ENCODE data around the gene EPB41L3.

The EPB41L3 gene

DNA sequence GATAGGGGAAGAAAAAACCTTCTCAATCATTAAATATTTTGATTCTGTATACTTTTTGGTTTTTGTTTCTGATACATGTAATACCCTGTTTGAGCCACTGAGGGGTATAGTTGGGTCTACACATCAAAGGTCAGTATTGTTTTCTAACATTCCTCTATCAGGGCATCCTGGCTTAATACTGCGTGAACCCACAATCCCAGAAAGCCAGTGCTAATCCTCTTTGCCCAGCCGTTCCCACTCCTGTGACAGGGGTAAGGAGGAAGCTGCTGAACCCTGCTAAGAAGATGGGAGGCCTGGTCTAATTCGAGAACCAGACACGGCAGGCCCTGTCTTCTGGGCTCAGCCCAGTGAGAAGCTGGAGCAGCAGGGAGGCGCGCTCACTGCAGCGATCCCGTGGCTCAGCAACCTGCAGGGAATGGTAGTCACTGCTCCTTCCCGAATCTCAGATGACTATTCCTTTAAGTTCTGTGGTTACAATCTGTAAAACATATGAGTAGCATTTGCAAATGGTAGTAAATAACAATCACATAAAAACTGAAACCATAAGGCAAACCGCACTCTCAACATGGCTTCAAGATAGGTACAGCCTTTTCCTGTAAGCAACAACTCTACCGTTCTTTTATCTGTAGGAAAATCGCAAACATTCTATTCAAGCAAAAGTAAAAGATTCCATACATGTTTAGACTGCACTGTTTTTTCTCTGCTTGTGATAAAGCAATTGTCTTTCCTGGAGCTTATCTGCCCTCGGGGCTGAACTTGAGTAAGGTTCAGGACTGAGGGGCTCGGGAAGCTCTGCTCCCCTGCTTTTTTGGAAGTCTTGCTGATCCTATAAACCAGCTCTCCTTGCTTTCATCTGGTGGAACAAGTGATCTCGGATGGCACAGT lies 87.0 kb downstream of the EPB41L3 start:
- in situ Hi-C loops (cut with MboI; ENCODE audit: low sequenced_read_pairs), result no loop called here

DNA sequence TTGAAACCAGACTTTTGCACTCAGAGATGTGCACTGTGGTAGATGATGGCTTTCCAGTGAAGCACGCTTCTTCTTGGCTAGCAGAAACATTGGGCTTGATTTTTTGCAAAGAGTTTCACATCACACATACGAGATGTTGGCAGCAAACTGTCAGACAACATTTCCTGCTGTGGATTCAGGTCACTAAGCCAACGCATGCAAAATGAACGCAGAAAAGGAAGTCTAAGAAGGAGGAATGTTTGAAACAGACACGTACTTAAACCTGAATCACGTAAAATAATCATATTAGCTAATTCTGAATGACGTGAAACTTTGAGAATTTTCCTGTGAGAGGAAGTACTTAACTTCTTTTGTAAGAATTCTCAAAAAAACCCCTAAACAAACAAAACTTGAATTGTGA lies 88.1 kb downstream of the EPB41L3 start:
- in situ Hi-C loops (cut with MboI; ENCODE audit: low sequenced_read_pairs), result no loop called here

DNA sequence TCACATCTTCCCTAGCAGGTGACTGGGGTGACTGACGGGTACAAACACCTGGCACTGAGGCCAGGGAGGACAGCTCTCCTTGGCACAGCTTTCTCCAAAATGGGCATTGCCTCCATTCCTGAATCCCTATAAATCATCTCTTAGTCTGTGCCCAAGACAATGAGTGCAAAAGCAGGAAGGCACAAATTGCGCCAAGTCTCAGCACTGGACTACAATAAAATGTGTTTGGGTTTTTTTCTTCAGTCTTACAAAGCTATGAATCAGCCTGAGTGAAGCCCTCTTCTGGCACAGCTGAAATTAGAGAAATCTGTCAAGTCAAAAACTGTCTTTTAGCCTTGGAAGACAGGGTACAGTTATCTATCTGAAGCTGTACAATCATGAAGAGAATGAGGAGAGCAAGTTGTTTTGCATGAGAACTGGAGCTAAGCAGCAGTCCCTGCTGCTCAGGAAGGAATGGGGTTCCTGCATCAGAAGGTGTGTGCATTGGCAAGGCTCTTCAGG lies 90.8 kb downstream of the EPB41L3 start:
- in situ Hi-C loops (cut with MboI; ENCODE audit: low sequenced_read_pairs), result no loop called here

DNA sequence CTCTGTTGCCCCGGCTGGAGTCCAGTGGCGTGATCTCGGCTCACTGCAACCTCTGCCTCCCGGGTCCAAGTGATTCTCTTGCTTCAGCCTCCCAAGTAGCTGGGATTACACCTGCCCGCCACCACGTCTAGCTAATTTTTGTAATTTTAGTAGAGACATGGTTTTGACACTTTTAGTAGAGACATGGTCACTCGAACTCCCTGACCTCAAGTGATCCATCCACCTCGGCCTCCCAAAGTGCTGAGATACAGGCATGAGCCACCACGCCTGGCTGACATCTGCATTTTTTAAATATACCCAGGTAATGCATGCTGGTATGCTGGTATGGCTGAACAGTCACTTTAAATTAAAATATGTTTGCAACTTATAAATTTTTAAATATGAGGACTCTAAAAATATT lies 91.9 kb downstream of the EPB41L3 start:
- in situ Hi-C loops (cut with MboI; ENCODE audit: low sequenced_read_pairs), result no loop called here

DNA sequence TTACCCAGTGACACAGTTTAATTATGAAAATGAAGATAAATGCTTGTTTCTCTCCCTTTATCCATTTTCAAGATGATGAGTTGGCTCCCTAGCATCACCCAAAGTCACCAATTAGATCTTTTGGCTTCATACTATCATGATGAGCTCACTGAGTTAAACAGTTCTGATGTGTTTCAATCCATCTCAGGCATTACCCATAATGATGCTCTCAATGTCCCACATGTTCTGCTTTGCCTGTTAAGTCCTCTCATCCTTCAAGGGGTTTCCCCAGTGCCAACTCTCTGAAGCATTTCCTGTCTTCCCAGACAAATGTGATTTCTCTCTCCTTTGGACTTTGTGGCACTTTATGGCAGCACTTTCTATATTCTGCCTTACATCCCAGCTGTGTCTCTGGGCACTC lies 92.6 kb downstream of the EPB41L3 start:
- in situ Hi-C loops (cut with MboI; ENCODE audit: low sequenced_read_pairs), result no loop called here

DNA sequence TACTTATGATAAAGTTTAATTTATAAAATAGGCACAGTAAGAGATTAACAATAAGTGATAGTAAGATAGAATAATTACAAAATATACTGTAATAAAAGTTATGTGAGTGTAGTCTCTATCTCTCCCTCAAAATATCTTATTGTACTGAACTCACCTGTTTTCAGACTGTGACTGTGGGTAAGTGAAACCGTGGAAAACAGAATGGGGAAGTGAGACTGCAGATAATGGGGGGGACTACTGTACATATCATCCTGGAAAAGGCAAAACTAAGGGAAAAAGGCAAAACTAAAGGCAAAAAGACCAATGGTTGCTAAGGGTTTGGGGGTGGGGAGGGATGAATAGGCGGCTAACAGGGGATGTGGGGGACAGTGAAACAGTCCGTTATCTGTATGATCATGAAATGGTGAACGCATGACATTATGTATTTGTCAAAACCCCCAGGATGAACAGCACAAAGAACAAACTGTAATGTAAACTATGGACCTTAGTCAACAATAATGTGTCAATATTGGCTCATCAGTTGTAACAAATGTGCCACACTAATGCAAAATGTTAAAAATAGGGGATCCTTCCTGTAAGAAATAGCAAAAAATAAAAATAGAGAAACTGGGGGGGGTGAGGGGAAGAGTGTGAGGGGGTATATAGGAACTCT lies 93.8 kb downstream of the EPB41L3 start:
- in situ Hi-C loops (cut with MboI; ENCODE audit: low sequenced_read_pairs), result no loop called here

DNA sequence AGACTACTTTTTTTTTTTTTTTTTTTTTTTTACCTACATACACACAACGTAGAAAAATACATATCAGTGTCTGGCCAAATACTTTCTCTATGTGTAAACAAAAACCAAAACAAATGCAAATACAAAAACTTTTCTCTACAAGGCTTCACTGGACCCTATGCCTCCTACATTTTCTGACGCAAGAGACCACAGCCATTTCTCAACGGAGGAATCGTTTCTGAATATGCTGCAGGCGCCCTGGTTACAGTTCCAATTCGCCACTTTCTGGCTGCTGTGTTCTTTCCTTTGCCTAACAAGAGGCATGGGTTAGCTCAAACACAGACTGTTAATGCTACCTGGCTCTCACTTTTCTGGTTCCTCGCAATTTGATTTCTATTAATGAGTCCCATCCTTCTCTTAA lies 96.4 kb downstream of the EPB41L3 start:
- in situ Hi-C loops (cut with MboI; ENCODE audit: low sequenced_read_pairs), result no loop called here

DNA sequence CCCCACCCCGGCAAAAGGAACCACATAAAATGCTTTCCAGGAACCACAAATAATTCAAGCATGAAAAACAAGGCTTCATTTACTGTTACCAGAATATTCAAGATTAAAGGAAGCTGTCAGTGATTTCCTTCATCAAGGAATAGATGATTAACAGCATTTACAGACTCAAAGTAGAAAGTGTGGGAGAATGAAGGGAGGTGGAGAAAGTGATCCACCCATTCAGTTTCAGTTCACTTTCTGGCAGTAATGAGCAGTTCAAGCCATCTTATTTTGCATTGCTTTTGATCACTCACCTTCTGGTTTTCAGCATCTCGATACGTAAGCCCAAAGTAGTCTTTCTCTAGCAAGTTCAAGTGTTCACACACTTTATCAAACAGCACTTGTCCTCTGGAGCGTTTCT lies 99.0 kb downstream of the EPB41L3 start:
- in situ Hi-C loops (cut with MboI; ENCODE audit: low sequenced_read_pairs), result no loop called here

DNA sequence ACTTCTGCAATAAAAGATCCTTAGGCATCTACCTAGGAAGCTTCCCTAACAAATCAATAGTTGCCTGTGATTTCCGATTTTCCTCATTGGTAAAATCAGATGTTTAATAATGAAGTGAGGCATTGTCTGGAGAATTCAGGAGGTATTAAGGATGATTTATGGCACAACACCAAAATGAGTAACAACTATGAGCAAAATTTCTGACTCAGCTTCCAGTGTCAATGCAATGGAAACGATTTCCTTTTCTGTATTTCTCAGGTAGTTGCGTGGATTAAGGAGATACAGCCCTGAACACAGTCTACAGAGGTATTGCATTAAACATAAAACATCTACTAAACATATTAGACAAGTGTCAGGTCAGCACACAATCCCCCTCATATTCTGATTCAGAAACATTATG lies 99.5 kb downstream of the EPB41L3 start:
- in situ Hi-C loops (cut with MboI; ENCODE audit: low sequenced_read_pairs), result no loop called here

DNA sequence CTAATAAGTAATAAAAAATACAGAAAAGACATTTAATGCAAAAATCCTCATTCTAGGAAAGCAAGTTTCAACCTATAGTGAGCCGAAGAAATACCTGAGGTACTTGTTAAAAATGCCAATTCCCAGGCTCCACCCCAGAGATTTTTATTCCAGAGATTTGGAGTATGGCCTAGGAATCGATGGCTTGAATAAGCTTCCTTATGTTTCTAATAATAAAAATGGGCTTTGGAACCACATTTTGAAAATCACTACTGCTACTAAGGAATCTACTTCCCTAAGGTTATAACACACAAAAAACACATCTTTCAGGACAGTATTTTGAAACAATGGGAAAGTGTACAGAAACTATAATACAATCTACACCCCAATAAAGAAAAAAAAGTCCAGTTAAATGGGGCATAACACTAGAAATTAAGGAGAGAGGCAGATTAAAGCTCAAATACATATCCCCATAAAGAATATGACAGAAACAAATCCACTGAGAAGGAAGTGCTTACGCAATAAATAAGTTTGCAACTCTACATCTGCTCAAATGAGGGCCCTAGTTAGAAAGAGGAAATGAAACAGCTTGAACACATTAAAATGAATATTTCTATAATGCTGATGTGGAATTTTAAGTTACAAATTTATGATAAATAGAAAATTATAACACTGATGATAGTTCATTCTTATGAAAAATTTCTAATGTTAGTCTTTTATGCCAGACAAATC lies 103.7 kb downstream of the EPB41L3 start:
- in situ Hi-C loops (cut with MboI; ENCODE audit: low sequenced_read_pairs), result no loop called here

DNA sequence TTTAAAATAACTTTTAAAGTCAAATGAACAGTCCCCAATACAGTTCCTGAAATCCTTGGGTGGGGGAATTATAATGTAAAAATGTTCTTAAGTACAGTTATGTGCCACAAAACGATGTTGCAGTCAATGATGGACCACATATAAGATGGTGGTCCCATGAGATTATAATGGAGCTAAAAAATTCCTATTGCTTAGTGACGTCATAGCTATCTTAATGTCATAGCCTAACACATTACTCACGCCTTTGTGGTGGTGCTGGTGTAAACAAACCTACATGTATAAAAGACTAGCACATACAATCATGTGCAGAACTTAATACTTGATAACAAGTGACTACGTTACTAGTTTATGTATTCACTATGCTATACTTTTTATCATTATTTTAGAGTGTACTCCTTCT lies 109.4 kb downstream of the EPB41L3 start:
- in situ Hi-C loops (cut with MboI; ENCODE audit: low sequenced_read_pairs), result no loop called here

DNA sequence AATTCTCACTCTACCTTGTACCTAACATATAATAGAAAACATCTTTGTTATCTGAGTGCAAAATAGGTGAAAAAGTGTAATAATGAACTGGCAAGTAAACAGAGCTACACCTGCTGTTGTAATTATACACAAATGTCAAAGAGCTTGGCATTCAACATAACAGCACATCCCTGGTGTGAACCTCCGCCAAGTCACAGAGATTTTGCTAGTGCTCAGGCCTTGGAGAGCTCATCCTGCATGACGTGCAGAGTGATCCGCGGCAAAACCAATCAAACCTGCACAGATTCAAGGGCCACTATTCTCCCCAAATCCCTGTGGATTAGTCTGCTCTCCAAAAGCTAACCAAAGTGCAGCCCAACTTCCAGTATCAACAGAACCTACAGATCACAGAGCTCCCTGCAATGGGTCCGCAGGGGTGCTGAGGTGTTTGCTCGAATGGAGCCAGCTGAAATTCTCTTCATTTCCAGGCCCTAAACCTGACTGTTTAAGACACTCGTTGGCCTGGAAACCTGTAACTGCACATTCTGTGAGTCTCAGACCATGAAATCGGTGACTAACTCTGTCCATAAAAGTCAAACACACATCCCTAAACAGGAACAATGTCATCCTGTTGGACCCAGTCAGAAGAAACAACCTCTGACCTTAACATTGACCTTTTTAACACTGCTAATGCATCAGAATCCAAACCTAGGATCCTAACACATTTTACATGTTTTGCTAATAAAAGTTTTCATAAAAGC lies 111.8 kb downstream of the EPB41L3 start:
- in situ Hi-C loops (cut with MboI; ENCODE audit: low sequenced_read_pairs), result no loop called here

DNA sequence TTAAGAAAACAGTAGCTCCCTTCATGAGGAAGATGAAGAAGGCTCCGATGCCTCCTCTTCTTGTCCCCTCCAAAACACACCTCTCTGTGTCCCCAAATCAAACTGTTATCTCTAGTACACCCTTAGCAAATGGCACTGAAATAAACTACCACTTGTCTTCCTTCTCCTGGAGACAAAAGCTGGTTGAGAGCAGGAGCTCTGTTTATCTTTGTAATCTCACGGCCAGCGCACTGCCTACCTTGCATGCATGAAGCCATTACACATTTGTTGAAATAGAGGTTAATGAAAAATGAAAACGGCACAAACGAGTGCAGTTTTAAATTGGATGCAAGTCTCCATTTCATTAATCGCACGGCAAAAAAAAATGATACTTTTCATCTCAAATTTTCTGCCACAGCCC lies 113.7 kb downstream of the EPB41L3 start:
- in situ Hi-C loops (cut with MboI; ENCODE audit: low sequenced_read_pairs), result no loop called here

DNA sequence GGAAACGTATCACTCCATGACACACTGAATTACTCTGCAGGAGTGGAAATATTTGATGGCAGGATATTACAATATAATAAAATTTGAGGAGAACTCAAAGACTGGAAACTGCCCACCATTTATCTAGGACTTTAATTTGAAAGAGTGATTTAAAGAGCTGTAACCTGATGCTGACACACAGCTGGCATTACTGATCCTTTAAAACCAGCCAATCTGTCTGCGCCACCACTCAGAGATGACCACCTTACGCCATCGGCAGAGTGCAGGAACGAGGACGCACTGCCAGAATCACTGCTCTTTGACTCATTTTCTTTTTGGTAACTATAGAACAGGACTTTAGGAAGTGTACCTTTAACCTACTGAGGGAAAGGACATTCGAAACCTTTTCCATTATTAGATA lies 114.1 kb downstream of the EPB41L3 start:
- in situ Hi-C loops (cut with MboI; ENCODE audit: low sequenced_read_pairs), result no loop called here

DNA sequence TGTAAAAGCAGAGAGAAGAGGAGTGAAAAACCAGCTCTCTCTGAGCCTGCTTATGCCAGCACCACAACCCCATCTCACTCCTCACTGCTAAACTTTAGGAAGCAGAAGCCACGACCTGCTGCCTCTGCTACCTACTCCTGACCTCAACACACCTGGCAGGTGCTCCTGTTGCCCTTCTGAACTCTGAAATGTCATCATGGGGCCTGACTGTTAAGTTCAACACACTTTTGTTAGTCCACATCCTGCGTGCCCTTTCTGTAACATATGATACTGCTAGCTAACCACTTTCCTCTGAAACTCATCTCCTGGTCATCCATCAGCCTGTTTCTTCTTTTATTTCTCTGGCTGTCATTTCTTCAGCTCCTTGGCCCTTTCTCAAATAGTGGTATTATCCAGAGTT lies 118.1 kb downstream of the EPB41L3 start:
- in situ Hi-C loops (cut with MboI; ENCODE audit: low sequenced_read_pairs), result no loop called here

DNA sequence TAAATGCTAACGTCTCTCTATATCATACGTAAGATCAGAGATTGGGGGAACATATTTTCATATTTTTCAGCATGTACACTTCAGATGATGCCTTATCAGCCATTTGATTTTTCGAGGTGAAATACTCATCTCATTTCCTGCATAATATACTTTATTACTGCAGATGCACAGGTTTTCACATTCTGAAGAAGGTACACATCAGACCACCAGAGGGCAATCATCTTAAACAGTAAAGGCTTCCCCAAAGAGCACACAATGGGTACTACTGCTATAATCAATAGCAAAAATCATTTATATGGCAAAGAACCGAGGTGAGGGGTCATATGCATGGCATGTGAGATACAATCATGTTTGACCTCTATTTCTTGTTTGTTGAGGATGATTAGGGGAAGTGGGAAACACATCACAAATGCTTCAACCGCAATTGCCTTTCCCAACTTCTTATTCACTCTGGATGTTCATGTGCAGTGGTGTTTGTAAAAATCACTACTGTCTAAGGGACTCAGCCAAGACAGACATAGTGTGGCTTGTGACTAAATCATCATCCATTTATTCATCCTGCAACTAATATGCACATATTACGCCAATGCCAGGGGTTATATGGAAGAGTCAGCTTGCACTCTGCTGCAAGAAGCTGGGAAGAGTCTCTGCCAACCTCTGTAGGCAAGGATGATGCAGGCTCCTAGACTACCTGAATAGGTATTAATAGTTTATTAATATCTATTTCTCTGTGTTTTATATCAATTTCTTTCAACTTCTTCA lies 118.7 kb downstream of the EPB41L3 start:
- in situ Hi-C loops (cut with MboI; ENCODE audit: low sequenced_read_pairs), result no loop called here

DNA sequence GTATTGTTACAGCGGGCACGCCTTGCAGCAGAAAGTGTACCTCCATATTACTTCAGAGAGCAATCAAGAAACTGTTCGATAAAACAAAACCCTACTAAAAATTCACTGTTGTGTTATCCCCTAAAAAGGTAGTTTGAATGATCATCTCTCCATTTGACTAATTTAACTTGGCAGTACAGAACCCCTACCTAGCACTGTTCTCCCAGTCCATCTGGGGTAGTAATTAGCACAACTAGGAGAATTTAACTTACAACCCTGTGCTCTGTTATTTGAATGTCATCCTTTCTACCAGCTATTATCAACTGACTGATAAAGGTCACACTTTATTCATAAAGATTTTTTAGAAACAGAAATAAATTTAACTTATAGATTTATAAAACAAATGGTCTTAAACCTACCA lies 121.2 kb downstream of the EPB41L3 start:
- in situ Hi-C loops (cut with MboI; ENCODE audit: low sequenced_read_pairs), result no loop called here

DNA sequence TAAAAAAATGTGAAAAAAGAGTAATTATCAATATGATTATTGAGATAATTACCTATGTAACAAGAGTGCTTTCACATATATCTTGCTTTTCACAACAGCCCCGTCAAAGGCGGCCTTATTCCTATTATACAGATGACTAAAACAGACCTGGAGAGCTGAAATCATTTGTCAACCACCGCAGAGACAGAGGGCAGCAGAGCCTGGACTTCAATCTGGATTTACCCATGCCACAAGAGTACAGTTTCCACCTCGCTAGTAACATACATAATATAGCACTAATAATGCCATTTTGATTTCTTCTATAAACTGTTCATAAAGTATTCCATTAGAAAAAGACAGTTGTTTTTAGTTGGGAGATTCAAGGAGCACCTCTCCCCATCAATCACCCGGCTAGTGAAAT lies 121.8 kb downstream of the EPB41L3 start:
- in situ Hi-C loops (cut with MboI; ENCODE audit: low sequenced_read_pairs), result no loop called here

DNA sequence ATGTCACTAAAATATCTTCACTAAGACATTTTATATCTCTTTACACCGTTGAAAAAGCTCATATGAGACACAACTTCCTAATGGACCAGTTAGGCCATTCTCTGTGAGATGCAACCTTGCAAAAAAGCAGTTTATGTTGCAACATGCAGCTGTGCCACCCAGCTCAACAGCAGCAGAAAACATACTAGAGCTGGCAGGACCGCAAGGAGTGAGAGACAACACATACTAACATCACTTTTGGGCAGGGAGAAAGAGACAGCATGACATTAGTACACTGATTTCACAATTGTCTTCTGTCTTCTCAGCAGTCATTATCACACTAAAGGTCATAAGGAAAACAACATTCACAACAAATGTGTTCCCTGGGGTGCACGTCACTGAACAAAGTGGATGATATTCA lies 122.9 kb downstream of the EPB41L3 start:
- in situ Hi-C loops (cut with MboI; ENCODE audit: low sequenced_read_pairs), result no loop called here

DNA sequence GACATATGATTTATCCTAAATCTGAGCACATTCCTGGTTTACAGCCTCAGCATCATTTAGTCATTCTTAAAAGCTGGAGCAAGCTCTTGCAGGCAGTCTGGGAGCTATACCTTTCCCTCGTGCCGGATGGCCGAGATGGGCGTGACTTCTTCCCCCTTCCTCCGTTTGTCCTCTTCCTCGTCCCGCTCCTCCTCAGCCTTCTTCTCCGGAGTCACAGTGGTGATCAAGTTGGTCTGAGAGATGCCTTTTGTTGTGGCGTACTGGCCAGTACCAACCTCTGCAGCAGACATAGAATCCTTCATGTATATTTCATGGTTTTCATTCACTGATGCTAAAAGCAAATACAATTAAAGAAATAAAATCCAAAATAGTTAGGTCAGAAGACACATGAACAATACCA lies 124.2 kb downstream of the EPB41L3 start:
- in situ Hi-C loops (cut with MboI; ENCODE audit: low sequenced_read_pairs), result no loop called here
